Measurements from ENCODE around the gene RPS10. TPM values are rescaled to one million over a fixed set of nuclear protein-coding genes. Genes with fewer than 3 reads are reported as not detected.

The RPS10 gene
- total RNA-seq, 6 experiments from 2014 or later, result 355 to 727 (median 398) TPM

DNA sequence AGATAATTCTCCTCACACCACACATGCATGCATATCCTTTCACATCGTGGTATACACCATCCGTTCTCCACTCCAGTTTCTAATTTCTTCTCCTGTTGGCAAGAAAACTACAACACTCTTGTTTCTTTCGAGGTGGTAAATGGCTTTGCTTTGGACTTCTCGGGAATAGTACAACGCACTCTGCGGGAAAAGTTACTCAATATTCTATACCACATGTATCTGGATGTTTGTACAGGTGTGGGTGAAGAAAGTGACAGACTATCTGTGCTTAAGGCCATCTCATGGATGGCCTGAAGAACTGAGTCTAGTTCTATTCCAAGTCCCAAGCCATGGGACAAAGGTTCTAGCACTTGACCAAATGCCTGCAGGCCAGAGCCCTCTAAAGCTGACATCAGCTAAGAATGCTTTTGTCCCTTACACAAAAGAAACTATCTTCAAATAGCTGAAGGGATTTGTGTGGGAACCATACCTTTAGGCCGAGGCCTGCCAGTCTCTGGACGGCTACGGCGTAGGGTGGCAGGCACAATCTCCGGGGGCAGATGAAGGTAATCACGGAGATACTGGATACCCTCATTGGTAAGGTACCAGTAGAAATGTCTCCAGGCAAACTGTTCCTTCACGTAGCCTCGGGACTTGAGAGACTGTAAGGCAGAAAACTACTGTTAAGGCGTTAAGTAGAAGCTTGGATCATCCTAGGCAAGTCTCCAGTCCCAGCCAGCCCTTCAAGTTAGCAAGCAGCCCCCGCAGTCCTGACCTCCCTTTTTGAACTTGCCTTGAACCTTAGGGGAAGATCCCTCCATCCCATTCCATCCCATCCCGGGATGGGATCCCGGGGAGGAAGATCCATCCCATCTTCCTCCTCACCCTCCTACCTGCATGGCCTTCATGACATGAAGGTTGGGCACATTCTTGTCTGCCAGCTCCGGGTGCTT, 1.4 kb downstream of the RPS10 start:
- ATAC-seq (no peak), DNase-seq (no peak)
- Histone ChIP-seq H3K36me3 (peaks cover 7 to 52% (median 42%) of the 10 kb centered on the region in 4 donors), H3K27ac (no peak overlapping the region), H3K9me3 (no peaks in the 10 kb centered on the region), H3K4me3 (peak overlapping the region; percentile 72 to 88 (median 79)), H3K4me1 (peaks cover 0 to 14% (median 4%) of the 10 kb centered on the region in 4 donors), H3K27me3 (no peaks in the 10 kb centered on the region)
- 75% methylated on average over 9 of the region's 19 CpGs for WGBS (ENCODE audit: insufficient coverage, low coverage, low lambda C conversion rate, missing lambda C conversion rate)
- intact Hi-C loops (cut with DNase I), result no loop called here
- no peak for TF ChIP-seq POLR2A (IDR thresholded peaks at IDR 0.05)
- TF ChIP-seq, protein P1, sequence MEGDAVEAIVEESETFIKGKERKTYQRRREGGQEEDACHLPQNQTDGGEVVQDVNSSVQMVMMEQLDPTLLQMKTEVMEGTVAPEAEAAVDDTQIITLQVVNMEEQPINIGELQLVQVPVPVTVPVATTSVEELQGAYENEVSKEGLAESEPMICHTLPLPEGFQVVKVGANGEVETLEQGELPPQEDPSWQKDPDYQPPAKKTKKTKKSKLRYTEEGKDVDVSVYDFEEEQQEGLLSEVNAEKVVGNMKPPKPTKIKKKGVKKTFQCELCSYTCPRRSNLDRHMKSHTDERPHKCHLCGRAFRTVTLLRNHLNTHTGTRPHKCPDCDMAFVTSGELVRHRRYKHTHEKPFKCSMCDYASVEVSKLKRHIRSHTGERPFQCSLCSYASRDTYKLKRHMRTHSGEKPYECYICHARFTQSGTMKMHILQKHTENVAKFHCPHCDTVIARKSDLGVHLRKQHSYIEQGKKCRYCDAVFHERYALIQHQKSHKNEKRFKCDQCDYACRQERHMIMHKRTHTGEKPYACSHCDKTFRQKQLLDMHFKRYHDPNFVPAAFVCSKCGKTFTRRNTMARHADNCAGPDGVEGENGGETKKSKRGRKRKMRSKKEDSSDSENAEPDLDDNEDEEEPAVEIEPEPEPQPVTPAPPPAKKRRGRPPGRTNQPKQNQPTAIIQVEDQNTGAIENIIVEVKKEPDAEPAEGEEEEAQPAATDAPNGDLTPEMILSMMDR (IDR thresholded peaks at IDR 0.05), result no peak

DNA sequence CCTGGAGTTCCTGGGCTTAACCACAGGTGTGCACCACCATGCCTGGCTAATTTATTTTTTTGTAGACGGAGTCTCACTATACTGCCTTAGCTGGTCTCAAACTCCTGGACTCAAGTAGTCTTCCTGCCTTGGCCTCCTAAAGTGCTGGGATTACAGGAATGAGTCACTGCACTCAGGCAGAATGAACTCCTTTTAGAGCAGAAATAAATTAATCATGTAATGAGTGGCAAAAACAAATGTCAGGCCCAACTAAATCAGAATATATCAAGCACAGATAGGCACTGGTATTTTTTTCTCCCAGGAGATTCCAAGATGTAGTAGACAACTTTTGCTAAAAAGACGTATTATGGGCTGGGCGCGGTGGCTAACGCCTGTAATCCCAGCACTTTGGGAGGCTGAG, 2.6 kb downstream of the RPS10 start:
- Histone ChIP-seq H3K9me3 (no peaks in the 10 kb centered on the region), H3K4me3 (no peak overlapping the region), H3K27ac (no peak overlapping the region), H3K36me3 (peaks cover 13 to 64% (median 51%) of the 10 kb centered on the region in 4 donors), H3K27me3 (no peaks in the 10 kb centered on the region), H3K4me1 (peaks cover 0 to 15% (median 4%) of the 10 kb centered on the region in 4 donors)
- intact Hi-C loops (cut with DNase I), result no loop called here
- no peak for ATAC-seq
- DNase-seq, result no peak
- 100% methylated on average over 2 of the region's 5 CpGs for WGBS (ENCODE audit: insufficient coverage, low coverage, low lambda C conversion rate, missing lambda C conversion rate)
- TF ChIP-seq POLR2A (IDR thresholded peaks at IDR 0.05), result no peak
- TF ChIP-seq, protein P1 (IDR thresholded peaks at IDR 0.05), result no peak

DNA sequence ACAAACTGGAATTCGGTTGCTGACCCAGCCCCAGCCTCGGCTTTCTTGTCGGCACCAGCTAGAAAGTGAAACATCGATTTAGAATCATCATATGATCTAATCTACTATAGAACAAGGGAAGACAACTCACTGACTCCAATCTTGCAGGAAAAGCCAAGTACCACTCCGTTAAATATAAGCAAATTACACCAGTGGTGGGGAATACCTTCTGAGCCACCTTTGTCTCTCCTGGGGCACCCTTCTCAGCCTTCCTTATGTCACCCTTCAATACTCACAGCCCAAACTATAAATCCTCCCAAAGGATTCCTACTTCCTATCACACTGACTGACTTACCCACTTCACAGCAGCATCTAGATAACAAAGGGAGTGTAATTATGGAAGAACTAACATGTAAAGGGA, 7.5 kb downstream of the RPS10 start:
- no peak for TF ChIP-seq POLR2A (IDR thresholded peaks at IDR 0.05)
- TF ChIP-seq, protein P1 (IDR thresholded peaks at IDR 0.05), result no peak
- intact Hi-C loops (cut with DNase I), result loop anchor here (5.0 to 10.0 kb wide), 3 partner anchors 171 to 224 kb away; partner anchors contain the start of gene SMIM29 (in 2 of the 2)
- no peak overlapping the region for H3K27ac ChIP-seq
- H3K36me3 ChIP-seq, result peaks cover 20 to 64% (median 53%) of the 10 kb centered on the region in 4 donors
- H3K4me1 ChIP-seq, result peaks cover 0 to 29% (median 11%) of the 10 kb centered on the region in 4 donors
- no peaks in the 10 kb centered on the region for H3K9me3 ChIP-seq
- H3K4me3 ChIP-seq, result no peak overlapping the region
- no peak for DNase-seq
- 78% methylated on average over 5 of the region's 5 CpGs for WGBS (ENCODE audit: insufficient coverage, low coverage, low lambda C conversion rate, missing lambda C conversion rate)
- no peak for ATAC-seq
- H3K27me3 ChIP-seq, result no peaks in the 10 kb centered on the region

DNA sequence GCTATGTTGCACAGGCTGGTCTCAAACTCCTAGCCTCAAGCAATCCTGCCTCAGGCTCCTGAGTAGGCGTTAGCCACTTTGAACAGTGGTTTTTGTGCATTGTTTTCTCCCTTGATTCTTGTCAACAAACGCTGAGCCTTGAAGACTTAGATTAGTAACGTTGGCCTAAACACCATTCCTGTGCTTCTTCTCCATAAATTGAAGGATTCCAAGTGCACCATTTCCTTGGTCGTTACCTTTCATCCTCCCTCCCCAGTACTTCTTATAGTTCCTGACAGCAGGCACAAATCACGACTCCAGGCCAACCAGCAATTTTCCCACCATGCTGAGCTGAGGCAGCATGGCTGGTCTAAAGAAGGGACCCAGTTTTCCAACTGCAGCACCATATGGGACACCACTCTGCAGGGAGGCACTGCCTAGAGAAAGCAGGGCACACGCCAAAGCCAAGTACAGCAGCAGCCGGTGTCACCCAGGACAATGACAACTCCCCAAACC, 8.9 kb downstream of the RPS10 start:
- Histone ChIP-seq H3K27ac (no peak overlapping the region), H3K27me3 (no peaks in the 10 kb centered on the region), H3K9me3 (no peaks in the 10 kb centered on the region), H3K4me3 (no peak overlapping the region), H3K36me3 (peaks cover 12 to 50% (median 41%) of the 10 kb centered on the region in 4 donors), H3K4me1 (peaks cover 0 to 29% (median 11%) of the 10 kb centered on the region in 4 donors)
- TF ChIP-seq POLR2A (IDR thresholded peaks at IDR 0.05), result no peak
- TF ChIP-seq, protein P1 (IDR thresholded peaks at IDR 0.05), result no peak
- DNase-seq (no peak), ATAC-seq (no peak)
- 78% methylated on average over 4 of the region's 7 CpGs for WGBS (ENCODE audit: insufficient coverage, low coverage, low lambda C conversion rate, missing lambda C conversion rate)
- intact Hi-C loops (cut with DNase I), result loop anchor here (5.0 to 10.0 kb wide), 3 partner anchors 170 to 222 kb away; partner anchors contain the start of gene SMIM29 (in 2 of the 2)
